ENCODE results near the gene C1orf141. TPM values are rescaled to one million over a fixed set of nuclear protein-coding genes. Genes with fewer than 3 reads are reported as not detected.
A peak's percentile ranks its signal among the peaks of the same experiment; 100 is the strongest.

Gene C1orf141
- total RNA-seq, 4 donors from 2014 or later: not detected

DNA sequence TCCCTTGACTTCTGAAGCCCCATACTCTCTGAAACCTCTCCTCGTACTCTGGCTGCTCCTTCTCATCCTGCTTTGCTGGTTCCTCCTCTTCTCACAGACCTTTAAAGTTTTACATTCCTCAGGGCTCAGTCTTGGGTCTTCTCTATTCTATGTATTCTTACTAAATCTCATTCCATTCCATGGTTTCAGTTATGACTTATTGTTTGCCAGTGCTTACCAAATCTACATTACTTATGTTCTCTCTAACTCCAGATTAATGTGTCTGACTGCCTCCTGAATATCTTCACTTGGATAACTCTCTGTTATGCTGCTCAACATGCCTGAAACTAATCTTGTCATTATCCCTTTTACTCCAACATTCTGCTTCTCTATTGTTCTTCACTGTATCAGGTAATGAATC is 75.4 kb downstream of the C1orf141 start:
- Histone ChIP-seq H3K27me3 (no peaks in the 10 kb centered on the region), H3K4me1 (no peaks in the 10 kb centered on the region), H3K36me3 (no peaks in the 10 kb centered on the region), H3K9me3 (no peaks in the 10 kb centered on the region), H3K4me3 (no peak overlapping the region), H3K27ac (no peak overlapping the region)
- 82% methylated on average over 1 of the region's 1 CpG; no CpG with 5 or more reads in 1 of the 2 donors for WGBS, 2 donors (ENCODE audit: low coverage in 1 of 2)
- no peak for ATAC-seq
- TF ChIP-seq EP300 (IDR thresholded peaks at IDR 0.05): no peak
- TF ChIP-seq, protein P1, sequence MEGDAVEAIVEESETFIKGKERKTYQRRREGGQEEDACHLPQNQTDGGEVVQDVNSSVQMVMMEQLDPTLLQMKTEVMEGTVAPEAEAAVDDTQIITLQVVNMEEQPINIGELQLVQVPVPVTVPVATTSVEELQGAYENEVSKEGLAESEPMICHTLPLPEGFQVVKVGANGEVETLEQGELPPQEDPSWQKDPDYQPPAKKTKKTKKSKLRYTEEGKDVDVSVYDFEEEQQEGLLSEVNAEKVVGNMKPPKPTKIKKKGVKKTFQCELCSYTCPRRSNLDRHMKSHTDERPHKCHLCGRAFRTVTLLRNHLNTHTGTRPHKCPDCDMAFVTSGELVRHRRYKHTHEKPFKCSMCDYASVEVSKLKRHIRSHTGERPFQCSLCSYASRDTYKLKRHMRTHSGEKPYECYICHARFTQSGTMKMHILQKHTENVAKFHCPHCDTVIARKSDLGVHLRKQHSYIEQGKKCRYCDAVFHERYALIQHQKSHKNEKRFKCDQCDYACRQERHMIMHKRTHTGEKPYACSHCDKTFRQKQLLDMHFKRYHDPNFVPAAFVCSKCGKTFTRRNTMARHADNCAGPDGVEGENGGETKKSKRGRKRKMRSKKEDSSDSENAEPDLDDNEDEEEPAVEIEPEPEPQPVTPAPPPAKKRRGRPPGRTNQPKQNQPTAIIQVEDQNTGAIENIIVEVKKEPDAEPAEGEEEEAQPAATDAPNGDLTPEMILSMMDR (IDR thresholded peaks at IDR 0.05): no peak

DNA sequence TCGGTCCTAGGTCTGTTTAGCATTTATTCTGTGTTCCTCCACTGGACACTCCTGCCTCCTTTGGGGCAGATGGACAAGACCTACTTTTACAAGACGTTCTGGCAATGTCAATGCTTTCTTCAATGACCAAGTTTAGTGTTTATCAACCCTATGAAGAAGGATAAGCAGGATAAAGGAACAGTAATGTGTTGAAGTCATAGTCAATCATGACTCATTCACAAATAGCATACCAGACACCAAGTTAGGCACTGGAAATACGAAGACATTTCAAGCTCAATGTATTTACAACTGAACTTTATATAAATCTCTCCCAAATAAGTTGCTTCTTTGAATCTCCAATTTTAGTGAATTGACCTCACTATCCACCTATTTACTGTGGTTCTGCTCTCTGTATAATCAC is 76.0 kb downstream of the C1orf141 start:
- Histone ChIP-seq H3K4me3 (no peak overlapping the region), H3K4me1 (no peaks in the 10 kb centered on the region), H3K9me3 (no peaks in the 10 kb centered on the region), H3K27ac (no peak overlapping the region), H3K27me3 (no peaks in the 10 kb centered on the region), H3K36me3 (no peaks in the 10 kb centered on the region)
- TF ChIP-seq EP300 (IDR thresholded peaks at IDR 0.05): no peak
- TF ChIP-seq POLR2A (IDR thresholded peaks at IDR 0.05): no peak
- no peak for TF ChIP-seq POLR2AphosphoS5 (IDR thresholded peaks at IDR 0.05)
- TF ChIP-seq, protein P1 (IDR thresholded peaks at IDR 0.05): no peak
- ATAC-seq: no peak
- 68 to 85% methylated on average over 2 to 3 of the region's 3 CpGs for WGBS, 2 donors (ENCODE audit: low coverage in 1 of 2)

GRCh38 chr1:67058242-67058641 is 76.5 kb downstream of the C1orf141 start:
- Histone ChIP-seq H3K4me1 (no peaks in the 10 kb centered on the region), H3K36me3 (no peaks in the 10 kb centered on the region), H3K27me3 (no peaks in the 10 kb centered on the region), H3K27ac (no peak overlapping the region), H3K9me3 (no peaks in the 10 kb centered on the region), H3K4me3 (no peak overlapping the region)
- 91 to 100% methylated on average over 1 of the region's 1 CpG for WGBS, 2 donors (ENCODE audit: low coverage in 1 of 2)
- ATAC-seq: no peak
- TF ChIP-seq EP300 (IDR thresholded peaks at IDR 0.05) (no peak), POLR2A (IDR thresholded peaks at IDR 0.05) (no peak), POLR2AphosphoS5 (IDR thresholded peaks at IDR 0.05) (no peak)
- TF ChIP-seq, protein P1 (IDR thresholded peaks at IDR 0.05): no peak

DNA sequence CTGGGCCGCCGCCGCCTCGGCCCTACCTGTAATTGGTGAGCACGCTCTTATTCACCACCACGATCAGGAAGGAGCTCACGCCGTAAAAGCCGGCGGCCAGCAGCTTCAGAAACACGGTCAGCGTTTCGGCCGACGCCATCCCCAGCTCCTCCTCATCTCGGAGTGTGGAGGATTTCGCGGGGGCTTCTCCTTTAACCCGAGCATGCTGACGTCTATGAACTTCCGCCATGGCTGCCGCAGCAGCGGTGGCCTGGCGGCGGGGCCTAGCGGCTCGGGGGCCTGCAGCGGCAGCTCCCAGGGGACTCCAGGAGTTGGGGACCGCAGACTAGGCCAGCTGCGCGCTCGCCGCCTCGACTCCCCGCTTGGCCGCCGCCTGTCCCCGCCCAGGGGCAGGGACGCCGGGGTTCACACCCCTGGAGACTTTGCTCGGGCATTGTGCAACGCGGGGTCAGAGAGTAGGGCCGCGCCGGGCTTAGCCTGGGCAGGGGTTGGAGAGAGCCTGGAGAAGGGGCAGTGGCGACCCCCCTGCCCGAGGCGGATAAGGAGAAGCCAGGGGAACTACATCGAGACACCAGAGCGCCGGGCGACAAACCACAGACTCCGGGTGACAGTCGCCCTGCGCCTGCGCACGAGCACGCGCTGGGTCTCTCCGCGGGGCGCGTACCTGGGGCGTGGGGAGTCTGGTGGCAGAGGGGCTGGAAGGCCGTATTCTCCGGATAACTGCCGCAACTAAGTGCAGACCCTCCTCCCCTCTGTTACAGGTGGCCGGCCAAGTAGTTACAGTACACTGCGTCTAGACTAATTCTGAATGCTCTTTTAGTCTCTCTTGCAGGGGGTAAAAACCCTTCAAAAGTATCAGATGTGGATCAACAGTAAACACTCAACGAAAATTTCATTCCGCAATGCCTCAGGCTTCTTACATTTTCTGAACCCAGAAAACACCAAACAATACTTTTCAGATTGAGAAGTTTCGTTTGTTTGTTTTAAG is 80.7 kb downstream of the C1orf141 start, which contains the start of gene SLC35D1:
Gene SLC35D1 (minus strand): TSS at position 364 of the 988 bp plus-strand sequence. CDS start 135 bp downstream, at position 229.
- peaks cover 0 to 14% of the 10 kb centered on the region in 2 donors for H3K36me3 ChIP-seq
- peak; percentile 87 for ATAC-seq
- H3K27ac ChIP-seq: peak within 1 kb of the TSS; percentile 84 to 96 (median 94)
- no peaks in the 10 kb centered on the region for H3K9me3 ChIP-seq
- peak within 1 kb of the TSS; percentile 62 to 79 for H3K4me3 ChIP-seq
- TF ChIP-seq POLR2AphosphoS5 (IDR thresholded peaks at IDR 0.05) (peak; percentile 23), EP300 (IDR thresholded peaks at IDR 0.05) (no peak), POLR2A (IDR thresholded peaks at IDR 0.05) (peak; percentile 72 to 84)
- TF ChIP-seq, protein P1 (IDR thresholded peaks at IDR 0.05): no peak
- H3K27me3 ChIP-seq: no peaks in the 10 kb centered on the region
- peaks cover 0 to 29% (median 14%) of the 10 kb centered on the region in 3 donors for H3K4me1 ChIP-seq
- WGBS, 2 donors (ENCODE audit: low coverage in 1 of 2): 5 to 29% methylated on average over 1 to 14 of the region's 73 CpGs

GRCh38 chr1:67053535-67053784 is 81.3 kb downstream of the C1orf141 start:
- peaks cover 0 to 35% (median 14%) of the 10 kb centered on the region in 3 donors for H3K4me1 ChIP-seq
- TF ChIP-seq, protein P1 (IDR thresholded peaks at IDR 0.05): no peak
- no peak for TF ChIP-seq POLR2A (IDR thresholded peaks at IDR 0.05)
- TF ChIP-seq EP300 (IDR thresholded peaks at IDR 0.05): no peak
- no CpG with 5 or more reads among the region's 34 CpGs for WGBS, 2 donors (ENCODE audit: low coverage in 1 of 2)
- H3K27ac ChIP-seq: peak overlapping the region; percentile 84 to 96 (median 94)
- H3K27me3 ChIP-seq: no peaks in the 10 kb centered on the region
- H3K4me3 ChIP-seq: peak overlapping the region; percentile 62 to 79
- H3K9me3 ChIP-seq: no peaks in the 10 kb centered on the region
- peaks cover 0 to 20% of the 10 kb centered on the region in 2 donors for H3K36me3 ChIP-seq
- peak; percentile 87 for ATAC-seq
